K562 (cell line): ENCODE measurements around the gene SLC7A8. TPM values are rescaled to one million over a fixed set of nuclear protein-coding genes. Genes with fewer than 3 reads are reported as not detected.

Experiments
- ATAC-seq: fragments of 200-7000 bp; cut with Tn5 transposase; 3 replicates; pipeline ENCODE4 v1.9.1; 2020; ENCODE audit warnings: moderate library complexity
- BruUV-seq: library from RNA; stranded (reverse); fragments of 400-500 nt; replicated peaks from 2 replicates; lab custom pipeline; 2021; lab: Mats Ljungman, UMichigan
- CTCF ChIA-PET: fragments of 300-600 bp; formaldehyde crosslinking; extraction: SDS; loops from one replicate; lab custom pipeline; 2021; ENCODE audit warnings: low intra/inter-chr PET ratio; lab: Yijun Ruan, JAX
- POLR2A ChIA-PET: fragments of 300-600, 350-650 bp; sonication (Branson Sonifier 250); formaldehyde crosslinking; extraction: SDS; loops from one replicate; lab custom pipeline; 2021; ENCODE audit warnings: antibody characterized with exemption, inconsistent platforms; lab: Yijun Ruan, JAX
- DNase-seq, 4 experiments: peaks; one replicate each; pipeline versions ENCODE4 v3.0.0 to v3.0.0-alpha.2; 2011 to 2018; ENCODE audit warnings: low spot score in 3 of 4, mixed read lengths in 3 of 4; ENCODE audit errors: extremely low read depth in 1 of 4
- FAIRE-seq: peaks from 2 replicates; lab custom pipeline; 2011; peaks lifted over from hg19 to GRCh38; lab: Jason Lieb, UNC
- H2AFZ ChIP-seq: 2 replicates; pipeline ENCODE4 v1.6.0; 2011; ENCODE audit warnings: low read depth, low read length, control low read depth, inconsistent platforms
- H3K27ac ChIP-seq: fragments of 200-600 bp; 3 replicates; pipeline ENCODE4 v1.8.0; 2011; ENCODE audit warnings: low read depth, mild to moderate bottlenecking, control low read depth, inconsistent platforms, low read length, moderate library complexity, mixed read lengths; ENCODE audit errors: extremely low read depth
- H3K27me3 ChIP-seq, 2 experiments: fragments of 300-600 bp in 1 of 2; 2 replicates in 1 of 2; 3 replicates in 1 of 2; pipeline versions ENCODE4 v1.6.0 to v1.8.0; 2011; ENCODE audit warnings: inconsistent platforms in 2 of 2, low read length in 2 of 2, mild to moderate bottlenecking in 1 of 2, mixed read lengths in 1 of 2, moderate library complexity in 1 of 2; ENCODE audit not compliant: control insufficient read depth in 2 of 2, insufficient read depth in 2 of 2
- H3K36me3 ChIP-seq: fragments of 300-600 bp; 3 replicates; pipeline ENCODE4 v1.8.0; 2011; ENCODE audit warnings: mild to moderate bottlenecking, low read length, inconsistent platforms; ENCODE audit not compliant: control insufficient read depth, insufficient read depth
- H3K4me1 ChIP-seq, 2 experiments: fragments of 200-600 bp in 1 of 2; replicated peaks in 1 of 2; 2 replicates in 1 of 2; 3 replicates in 1 of 2; pipeline versions ENCODE4 v1.5.1 to v1.8.0; 2011; ENCODE audit warnings: inconsistent platforms in 2 of 2, low read length in 2 of 2, mild to moderate bottlenecking in 1 of 2, mixed read lengths in 1 of 2, moderate library complexity in 1 of 2; ENCODE audit not compliant: control insufficient read depth in 2 of 2, insufficient read depth in 2 of 2
- H3K4me2 ChIP-seq: 2 replicates; pipeline ENCODE4 v1.6.1; 2011; ENCODE audit warnings: low read length, control low read depth, inconsistent platforms, mixed read lengths; ENCODE audit not compliant: insufficient read depth
- H3K4me3 ChIP-seq: fragments of 200-600 bp; sonication (generic), shearing (Covaris generic); 2 replicates; pipeline ENCODE4 v1.5.1; 2016; ENCODE audit warnings: control low read depth, inconsistent platforms
- H3K79me2 ChIP-seq: fragments of 200-600 bp; 3 replicates; pipeline ENCODE4 v1.8.0; 2011; ENCODE audit warnings: low read length, inconsistent platforms; ENCODE audit not compliant: control insufficient read depth, insufficient read depth
- H3K9ac ChIP-seq, 2 experiments: 2 replicates each; pipeline versions ENCODE4 v1.6.0 to v1.6.1; 2011; ENCODE audit warnings: low read depth in 2 of 2, low read length in 2 of 2, control low read depth in 1 of 2, inconsistent platforms in 1 of 2, mild to moderate bottlenecking in 1 of 2, mixed read lengths in 1 of 2; ENCODE audit not compliant: insufficient read depth in 1 of 2
- H3K9me1 ChIP-seq: one replicate; pipeline ENCODE4 v1.6.0; 2011; ENCODE audit warnings: inconsistent platforms, mild to moderate bottlenecking, low read length, moderate library complexity; ENCODE audit not compliant: control insufficient read depth, insufficient read depth
- H3K9me3 ChIP-seq: replicated peaks from 2 replicates; pipeline ENCODE4 v1.5.1; 2011; ENCODE audit warnings: low read depth, low read length, inconsistent platforms; ENCODE audit not compliant: control insufficient read depth, insufficient read depth
- H4K20me1 ChIP-seq: replicated peaks from 2 replicates; pipeline ENCODE4 v1.6.1; 2011; ENCODE audit warnings: low read length, inconsistent platforms, mixed read lengths; ENCODE audit not compliant: control insufficient read depth, insufficient read depth
- BCOR ChIP-seq: fragments of 450-650 bp; IDR thresholded peaks from 2 replicates; pipeline ENCODE4 v1.6.1; 2016
- CCAR2 ChIP-seq: fragments of 200-400 bp; formaldehyde crosslinking; IDR thresholded peaks from 2 replicates; pipeline ENCODE4 v1.6.1; 2017; ENCODE audit warnings: mild to moderate bottlenecking, low read depth, low read length
- CREB1 ChIP-seq, 2 experiments: sonication (generic) in 1 of 2; formaldehyde crosslinking in 1 of 2; IDR thresholded peaks; 2 replicates each; pipeline versions ENCODE4 v1.6.1 to v1.8.0; 2012 to 2022; ENCODE audit warnings: inconsistent platforms in 1 of 2, mild to moderate bottlenecking in 1 of 2, missing genetic modification reagents in 1 of 2, moderate library complexity in 1 of 2
- CREBBP ChIP-seq: IDR thresholded peaks from one replicate; pipeline ENCODE4 v1.6.1; 2012; ENCODE audit warnings: low read depth, mild to moderate bottlenecking, control low read depth, inconsistent platforms, low read length
- HMG20B ChIP-seq: fragments of 250-450 bp; sonication (Bioruptor Pico); IDR thresholded peaks from 2 replicates; pipeline ENCODE4 v1.5.0; 2021; ENCODE audit warnings: mild to moderate bottlenecking
- MYNN ChIP-seq, 2 experiments: sonication (generic); formaldehyde crosslinking in 1 of 2; IDR thresholded peaks; 2 replicates each; pipeline versions ENCODE4 v1.5.0 to v1.6.1; 2016 to 2020; ENCODE audit warnings: antibody characterized with exemption in 1 of 2, missing genetic modification reagents in 1 of 2
- NFIC ChIP-seq: fragments of 450-650 bp; IDR thresholded peaks from 2 replicates; pipeline ENCODE4 v1.6.1; 2017; ENCODE audit warnings: mild to moderate bottlenecking, inconsistent platforms
- POLR3A ChIP-seq: IDR thresholded peaks from 2 replicates; pipeline ENCODE4 v1.6.1; 2011; ENCODE audit warnings: borderline replicate concordance, mild to moderate bottlenecking, moderate library complexity; ENCODE audit not compliant: insufficient read length, insufficient read depth; ENCODE audit errors: extremely low read depth
- SETDB1 ChIP-seq: IDR thresholded peaks from one replicate; pipeline ENCODE4 v1.6.1; 2012; ENCODE audit warnings: low read length, control low read depth, inconsistent platforms
- ZFP91 ChIP-seq: sonication (generic); formaldehyde crosslinking; IDR thresholded peaks from 2 replicates; pipeline ENCODE4 v1.8.0; 2022; ENCODE audit warnings: mild to moderate bottlenecking, missing genetic modification reagents
- ZNF311 ChIP-seq: fragments of 250-450 bp; sonication (Bioruptor Pico); IDR thresholded peaks from 2 replicates; pipeline ENCODE4 v1.4.0; 2020; ENCODE audit warnings: mild to moderate bottlenecking, moderate library complexity
- ZNF57 ChIP-seq: fragments of 450-650 bp; formaldehyde crosslinking; IDR thresholded peaks from 2 replicates; pipeline ENCODE4 v1.4.0; 2020; ENCODE audit warnings: mild to moderate bottlenecking, moderate library complexity
- ZNF717 ChIP-seq: fragments of 250-450 bp; sonication (Bioruptor Pico); IDR thresholded peaks from 2 replicates; pipeline ENCODE4 v1.5.0; 2021
- WGBS: fragments of 100-300 bp; shearing (Covaris generic); methylation state at CpG from one replicate; pipeline ENCODE4 v1.1.6; 2016; ENCODE audit warnings: low coverage, mixed read lengths; ENCODE audit not compliant: insufficient coverage; ENCODE audit errors: missing lambda C conversion rate; 5-methylcytosine and 5-hydroxymethylcytosine counted together
- in situ Hi-C: fragments of 300-500 bp; cut with MboI; formaldehyde crosslinking; loops from 4 replicates; pipeline ENCODE4 v1.15.0; 2018; ENCODE audit warnings: inconsistent platforms, mixed read lengths
- intact Hi-C: fragments of 100-400 bp; cut with micrococcal nuclease; formaldehyde crosslinking; loops from 2 replicates; pipeline ENCODE4 v1.14.2; 2022
- polyA plus RNA-seq, 8 experiments: library from polyadenylated mRNA; depleted of rRNA in 4 of 8; stranded (reverse) in 5 of 8; unstranded in 3 of 8; fragments of >200 nt; fragmentation: Nextera tagmentation in 2 of 8; fragmentation: Illumina TruSeq in 1 of 8; extraction: Ambion mirVana in 2 of 8; extraction: Trizol in 1 of 8; gene quantifications; 2 replicates each; pipeline versions ENCODE4 v1.2.1 to v1.2.3, GENCODE V29; 2011 to 2014; ENCODE audit warnings: inconsistent platforms in 1 of 8, missing spikeins in 1 of 8
- total RNA-seq, 7 experiments: library from RNA; depleted of rRNA in 6 of 7; stranded (reverse); fragments of >200 nt in 6 of 7; fragmentation: Illumina TruSeq in 2 of 7; extraction: Trizol in 2 of 7; gene quantifications; 2 replicates each; pipeline versions ENCODE4 v1.2.1 to v1.2.3, GENCODE V29; 2011 to 2021; ENCODE audit warnings: low replicate concordance in 1 of 7
- TF ChIP-seq, protein P1 (sequence below): fragments of 450-650 bp; formaldehyde crosslinking; IDR thresholded peaks from 2 replicates; pipeline ENCODE4 v1.4.0; 2020; ENCODE audit warnings: mild to moderate bottlenecking, mixed read lengths
- TF ChIP-seq, protein P2 (sequence below): sonication (generic); formaldehyde crosslinking; IDR thresholded peaks from 2 replicates; pipeline ENCODE4 v1.8.0; 2022; ENCODE audit warnings: missing genetic modification reagents, mild to moderate bottlenecking, borderline replicate concordance

The SLC7A8 gene
- total and polyA plus RNA-seq, 9 of the 15 experiments (the other 6 are each of a cell fraction or from before 2014, with no cell fraction given): 2.0 to 33.0 (median 6.0) TPM

- WGBS: 58% methylated on average over 5 of the region's 5 CpGs
- in situ Hi-C loops: no loop called here
- CTCF ChIA-PET: no interaction called here
These were observed 69.4 kb downstream of the SLC7A8 start for GRCh38 chr14:23114120-23114458.

More at GRCh38 chr14:23114120-23114458, 69.4 kb downstream of the SLC7A8 start:
- Histone ChIP-seq H3K27ac (no peak overlapping the region), H2AFZ (no peak overlapping the region), H3K4me3 (no peak overlapping the region), H4K20me1 (peaks cover 3% of the 10 kb centered on the region; the same call in 1 of the 2 replicates), H3K9ac (peak overlapping the region in 1 of 2 experiments; percentile 43; a peak in 1 of 4 replicates), H3K36me3 (no peaks in the 10 kb centered on the region), H3K27me3 (peaks cover 0 to 13% of the 10 kb centered on the region in 2 experiments; a peak in 3 of 5 replicates), H3K4me2 (no peak overlapping the region), H3K79me2 (no peaks in the 10 kb centered on the region), H3K9me3 (no peaks in the 10 kb centered on the region), H3K4me1 (peaks cover 26 to 53% of the 10 kb centered on the region in 2 experiments), H3K9me1 (no peaks in the 10 kb centered on the region)
- intact Hi-C loops: no loop called here
- no peak for ATAC-seq
- no peak for FAIRE-seq
- POLR2A ChIA-PET: interaction anchor here (0.7 kb wide), 1 partner anchor 164 kb away, joined by 3 read pairs; no protein-coding TSS in a partner anchor
- no peak for DNase-seq
- TF ChIP-seq NFIC: no peak
- TF ChIP-seq POLR3A: no peak
- TF ChIP-seq ZNF57 (CRISPR knock-in tag): no peak
- TF ChIP-seq, protein P1, sequence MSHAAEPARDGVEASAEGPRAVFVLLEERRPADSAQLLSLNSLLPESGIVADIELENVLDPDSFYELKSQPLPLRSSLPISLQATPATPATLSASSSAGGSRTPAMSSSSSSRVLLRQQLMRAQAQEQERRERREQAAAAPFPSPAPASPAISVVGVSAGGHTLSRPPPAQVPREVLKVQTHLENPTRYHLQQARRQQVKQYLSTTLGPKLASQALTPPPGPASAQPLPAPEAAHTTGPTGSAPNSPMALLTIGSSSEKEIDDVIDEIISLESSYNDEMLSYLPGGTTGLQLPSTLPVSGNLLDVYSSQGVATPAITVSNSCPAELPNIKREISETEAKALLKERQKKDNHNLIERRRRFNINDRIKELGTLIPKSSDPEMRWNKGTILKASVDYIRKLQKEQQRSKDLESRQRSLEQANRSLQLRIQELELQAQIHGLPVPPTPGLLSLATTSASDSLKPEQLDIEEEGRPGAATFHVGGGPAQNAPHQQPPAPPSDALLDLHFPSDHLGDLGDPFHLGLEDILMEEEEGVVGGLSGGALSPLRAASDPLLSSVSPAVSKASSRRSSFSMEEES (CRISPR knock-in tag): no peak
- TF ChIP-seq ZNF311 (CRISPR knock-in tag): no peak
- no peak for TF ChIP-seq CREBBP
- TF ChIP-seq CCAR2: no peak
- TF ChIP-seq BCOR: no peak
- TF ChIP-seq HMG20B (CRISPR knock-in tag): no peak
- TF ChIP-seq ZNF717: no peak
- TF ChIP-seq SETDB1: no peak
- no peak for TF ChIP-seq MYNN (IDR thresholded peaks at IDR 0.05)
- TF ChIP-seq MYNN (CRISPR knock-in tag; IDR thresholded peaks at IDR 0.05): no peak
- TF ChIP-seq, protein P2, sequence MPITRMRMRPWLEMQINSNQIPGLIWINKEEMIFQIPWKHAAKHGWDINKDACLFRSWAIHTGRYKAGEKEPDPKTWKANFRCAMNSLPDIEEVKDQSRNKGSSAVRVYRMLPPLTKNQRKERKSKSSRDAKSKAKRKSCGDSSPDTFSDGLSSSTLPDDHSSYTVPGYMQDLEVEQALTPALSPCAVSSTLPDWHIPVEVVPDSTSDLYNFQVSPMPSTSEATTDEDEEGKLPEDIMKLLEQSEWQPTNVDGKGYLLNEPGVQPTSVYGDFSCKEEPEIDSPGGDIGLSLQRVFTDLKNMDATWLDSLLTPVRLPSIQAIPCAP (CRISPR knock-in tag): no peak
- TF ChIP-seq CREB1 (IDR thresholded peaks at IDR 0.05): no peak
- TF ChIP-seq CREB1 (CRISPR knock-in tag; IDR thresholded peaks at IDR 0.05): no peak
- no peak for TF ChIP-seq ZFP91 (CRISPR knock-in tag)
- no TSS peak for BruUV-seq
